Fibroblast of peridontal ligament (primary cell): ENCODE data around the gene COL9A3.

Experiments
- DNase-seq: peaks from one replicate; pipeline ENCODE4 v3.0.0-alpha.2; 2010; ENCODE audit errors: extremely low read depth

COL9A3 gene

DNA sequence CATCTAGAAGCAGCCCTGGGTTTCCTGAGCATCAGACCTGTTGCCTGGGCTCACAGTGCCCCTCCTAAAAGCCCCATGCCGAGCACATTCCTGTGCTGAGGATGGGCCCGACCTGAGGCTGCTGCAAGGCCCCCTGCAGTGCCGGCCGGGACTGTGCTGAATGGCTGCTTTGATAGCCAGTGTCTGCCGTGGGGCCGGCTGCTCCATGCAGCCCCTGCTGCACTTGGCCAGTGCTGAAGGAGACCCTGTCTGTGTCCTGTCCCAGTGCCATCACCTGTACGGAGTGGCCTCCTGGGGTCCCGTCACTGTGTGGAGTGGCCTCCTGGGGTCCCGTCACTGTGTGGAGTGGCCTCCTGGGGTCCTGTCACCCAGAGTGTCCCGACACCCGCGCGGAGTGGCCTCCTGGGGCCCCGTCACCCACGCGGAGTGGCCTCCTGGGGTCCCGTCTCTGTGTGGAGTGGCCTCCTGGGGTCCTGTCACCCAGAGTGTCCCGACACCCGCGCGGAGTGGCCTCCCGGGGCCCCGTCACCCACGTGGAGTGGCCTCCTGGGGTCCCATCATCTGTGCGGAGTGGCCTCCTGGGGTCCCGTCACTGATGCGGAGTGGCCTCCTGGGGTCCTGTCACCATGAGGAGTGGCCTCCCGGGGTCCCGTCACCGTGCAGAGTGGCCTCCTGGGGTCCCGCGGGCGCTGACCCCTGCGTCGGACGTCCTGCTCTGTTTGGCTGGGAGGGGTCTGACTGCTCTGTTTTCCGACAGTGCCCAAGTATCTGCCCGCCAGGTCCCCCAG is 7.0 kb downstream of the COL9A3 start:
- no peak for DNase-seq

DNA sequence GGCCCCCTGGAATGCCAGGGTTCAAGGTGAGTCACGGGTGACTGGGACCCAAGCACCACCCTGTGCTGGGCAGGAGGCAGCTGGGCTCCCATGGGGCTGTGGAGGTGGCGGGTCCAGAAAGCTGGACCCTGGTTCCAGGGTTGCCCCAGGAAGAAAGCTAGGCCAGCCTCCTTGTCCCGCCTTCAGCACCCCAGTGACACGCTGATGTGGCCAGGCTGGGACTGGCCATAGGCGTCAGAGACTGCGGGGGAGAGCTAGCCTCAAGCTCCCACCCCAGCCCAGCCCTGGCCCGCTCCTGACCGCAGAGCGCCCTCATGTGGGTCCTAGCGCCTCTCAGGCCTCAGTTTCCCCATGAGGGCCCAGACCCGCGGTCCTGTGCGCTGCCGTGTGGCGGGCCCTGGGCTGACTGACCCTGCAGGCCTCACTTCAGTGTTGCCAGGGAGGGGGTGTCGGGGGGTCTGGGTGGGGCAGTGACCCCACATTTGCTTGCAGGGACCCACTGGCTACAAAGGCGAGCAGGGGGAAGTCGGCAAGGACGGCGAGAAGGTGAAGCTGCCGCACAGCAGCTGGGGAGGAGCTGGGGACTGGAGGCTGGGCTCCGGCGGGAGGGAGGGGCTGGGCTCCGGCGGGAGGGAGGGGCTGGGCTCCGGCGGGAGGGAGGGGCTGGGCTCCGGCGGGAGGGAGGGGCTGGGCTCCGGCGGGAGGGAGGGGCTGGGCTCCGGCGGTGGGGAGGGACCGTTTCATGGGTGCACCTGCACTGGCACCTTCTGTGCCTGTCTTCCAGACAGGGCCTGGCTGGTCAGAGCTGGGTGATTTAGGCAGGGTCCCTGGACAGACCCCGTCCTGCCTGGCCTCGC is 7.9 kb downstream of the COL9A3 start:
- no peak for DNase-seq

DNA sequence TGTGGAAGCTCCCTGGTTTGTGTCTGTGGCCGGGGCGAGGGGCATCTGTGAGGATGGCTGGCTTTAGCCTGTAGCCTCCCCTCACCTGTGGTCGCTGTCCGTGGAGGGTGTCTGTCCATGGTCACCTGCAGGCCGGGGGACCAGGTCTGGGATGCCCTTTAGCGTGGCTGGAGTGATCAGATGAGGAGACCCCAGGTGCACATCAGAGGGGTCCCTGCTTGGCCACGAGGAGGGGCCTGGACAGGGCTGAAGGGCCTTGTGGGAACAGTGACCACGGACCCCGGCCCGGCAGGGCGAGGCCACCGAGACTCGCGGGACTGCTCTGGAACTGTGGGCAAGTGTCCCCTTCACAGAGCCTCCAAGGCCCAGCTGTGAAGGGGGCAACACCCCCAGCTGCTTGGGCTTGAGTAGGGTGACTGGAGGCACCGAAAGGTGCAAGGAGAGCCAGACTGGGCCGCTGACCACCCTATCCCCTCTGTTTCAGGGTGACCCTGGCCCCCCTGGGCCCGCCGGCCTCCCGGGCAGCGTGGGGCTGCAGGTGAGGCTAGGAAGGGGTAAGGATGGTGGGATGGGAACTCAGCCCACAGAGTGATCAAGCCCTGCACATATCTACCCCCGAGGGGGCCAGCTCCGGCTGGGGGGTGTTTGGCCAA is 8.6 kb downstream of the COL9A3 start:
- DNase-seq = no peak

GRCh38 chr20:62825986-62826645 is 9.3 kb downstream of the COL9A3 start:
- no peak for DNase-seq

DNA sequence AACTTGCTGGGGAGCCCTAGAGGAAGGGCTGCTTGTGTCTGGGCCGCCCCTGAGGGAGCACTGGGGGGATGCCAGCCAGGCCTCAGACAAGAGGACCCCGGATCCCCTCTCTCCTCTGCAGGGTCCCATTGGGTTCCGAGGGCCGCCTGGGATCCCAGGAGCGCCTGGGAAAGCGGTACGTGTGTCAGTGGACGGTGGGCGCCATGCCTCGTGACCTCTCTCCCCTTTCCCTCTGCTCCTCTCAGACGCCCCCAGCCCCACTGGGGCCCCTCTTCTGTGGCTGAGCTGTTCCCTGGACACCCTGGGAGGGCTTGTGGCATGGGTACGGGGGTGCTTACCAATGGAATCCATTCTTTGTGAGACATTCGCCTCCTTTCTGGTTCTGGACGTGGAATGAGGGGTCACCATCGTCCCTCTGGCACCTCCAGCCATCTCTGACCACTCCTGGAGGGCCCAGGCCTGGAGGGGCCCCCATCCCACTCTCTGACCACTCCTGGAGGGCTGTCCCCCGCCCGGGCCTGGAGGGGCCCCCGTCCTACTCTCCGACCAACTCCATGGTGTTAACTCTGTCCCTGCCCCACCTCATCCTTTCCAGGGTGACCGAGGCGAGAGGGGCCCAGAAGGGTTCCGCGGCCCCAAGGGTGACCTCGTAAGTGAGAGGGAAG is 9.9 kb downstream of the COL9A3 start:
- no peak for DNase-seq

GRCh38 chr20:62827311-62828038 is 10.6 kb downstream of the COL9A3 start:
- no peak for DNase-seq

- DNase-seq = no peak
These were observed 11.2 kb downstream of the COL9A3 start for GRCh38 chr20:62828051-62828450.

DNA sequence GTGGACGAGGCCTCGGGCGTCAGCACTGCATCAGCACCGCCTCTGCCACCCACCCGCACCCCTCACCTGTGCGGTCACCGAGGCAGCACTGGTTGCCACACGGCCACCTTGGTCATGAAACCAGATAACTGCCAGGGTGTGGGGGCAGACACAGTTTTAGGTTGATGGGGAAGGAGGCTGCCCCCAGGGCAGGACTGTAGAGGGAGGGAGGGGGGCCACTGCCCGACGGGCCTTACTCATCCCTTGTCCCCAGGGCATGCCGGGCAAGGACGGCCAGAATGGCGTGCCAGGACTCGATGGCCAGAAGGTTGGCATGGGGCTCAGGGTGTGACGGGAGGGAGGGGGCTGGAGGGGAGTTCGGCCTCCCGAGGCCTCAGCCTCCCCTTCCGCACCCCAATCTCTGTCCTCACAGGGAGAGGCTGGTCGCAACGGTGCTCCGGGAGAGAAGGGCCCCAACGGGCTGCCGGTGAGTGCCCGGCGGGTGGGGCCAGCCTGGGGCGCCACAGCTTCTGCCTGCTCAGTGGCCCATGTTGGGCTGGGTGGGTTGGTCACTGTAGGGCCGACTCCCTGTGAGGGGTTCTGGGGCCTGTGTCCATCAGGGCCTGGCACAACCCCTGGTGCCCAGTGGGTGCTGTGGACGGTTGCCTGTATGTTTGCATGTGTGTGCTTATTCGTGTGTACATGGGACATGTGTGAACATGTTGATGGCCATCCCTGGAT is 11.8 kb downstream of the COL9A3 start:
- DNase-seq = no peak

GRCh38 chr20:62829231-62830230 is 12.7 kb downstream of the COL9A3 start:
- DNase-seq = no peak

- DNase-seq = no peak
These were observed 13.4 kb downstream of the COL9A3 start for GRCh38 chr20:62830251-62830650.

DNA sequence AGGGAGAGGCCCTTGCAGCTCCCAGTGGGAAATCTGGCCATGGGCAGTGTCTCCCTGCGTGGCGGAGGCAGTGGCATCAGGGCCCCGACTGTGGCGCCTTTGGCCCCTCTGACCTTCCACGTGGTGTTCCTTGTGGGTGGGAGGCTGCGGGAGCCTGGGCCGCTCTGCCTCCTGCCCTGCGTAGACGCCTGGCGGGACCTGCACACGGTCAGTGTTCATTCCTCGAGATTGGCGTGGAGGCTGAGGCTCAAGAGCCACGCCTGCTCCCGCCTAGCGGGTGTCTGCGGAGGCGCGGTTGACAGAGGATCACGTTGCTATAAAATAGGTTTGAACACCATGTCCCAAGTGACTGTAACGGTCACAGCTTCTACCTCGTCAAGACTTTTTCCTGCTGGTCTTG is 14.0 kb downstream of the COL9A3 start:
- DNase-seq = no peak

- DNase-seq = no peak
These were observed 14.5 kb downstream of the COL9A3 start for GRCh38 chr20:62831361-62831788.

- no peak for DNase-seq
These were observed 15.0 kb downstream of the COL9A3 start for GRCh38 chr20:62831854-62832211.

GRCh38 chr20:62832212-62832922 is 15.5 kb downstream of the COL9A3 start:
- no peak for DNase-seq

DNA sequence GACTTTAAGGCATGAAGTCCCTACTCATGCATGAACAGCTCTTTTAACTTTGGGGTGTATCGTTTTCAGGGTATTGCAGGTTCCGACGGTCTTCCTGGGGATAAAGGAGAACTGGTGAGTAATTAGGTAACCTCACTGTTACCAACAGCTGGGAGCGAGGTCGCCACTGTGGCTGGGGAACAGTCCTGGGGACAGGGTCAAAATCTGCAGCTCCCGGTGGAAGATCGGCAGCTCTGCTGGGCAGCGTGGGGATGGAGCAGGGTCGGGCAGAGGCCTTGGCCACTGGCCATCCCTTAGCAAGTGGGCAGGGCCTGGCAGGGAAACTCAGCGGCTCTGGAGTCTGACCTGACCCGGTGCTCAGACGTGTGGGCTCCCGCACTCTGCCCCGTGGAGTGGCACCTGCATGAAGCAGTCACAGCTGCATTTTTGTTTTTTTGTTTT is 16.1 kb downstream of the COL9A3 start:
- DNase-seq = no peak

DNA sequence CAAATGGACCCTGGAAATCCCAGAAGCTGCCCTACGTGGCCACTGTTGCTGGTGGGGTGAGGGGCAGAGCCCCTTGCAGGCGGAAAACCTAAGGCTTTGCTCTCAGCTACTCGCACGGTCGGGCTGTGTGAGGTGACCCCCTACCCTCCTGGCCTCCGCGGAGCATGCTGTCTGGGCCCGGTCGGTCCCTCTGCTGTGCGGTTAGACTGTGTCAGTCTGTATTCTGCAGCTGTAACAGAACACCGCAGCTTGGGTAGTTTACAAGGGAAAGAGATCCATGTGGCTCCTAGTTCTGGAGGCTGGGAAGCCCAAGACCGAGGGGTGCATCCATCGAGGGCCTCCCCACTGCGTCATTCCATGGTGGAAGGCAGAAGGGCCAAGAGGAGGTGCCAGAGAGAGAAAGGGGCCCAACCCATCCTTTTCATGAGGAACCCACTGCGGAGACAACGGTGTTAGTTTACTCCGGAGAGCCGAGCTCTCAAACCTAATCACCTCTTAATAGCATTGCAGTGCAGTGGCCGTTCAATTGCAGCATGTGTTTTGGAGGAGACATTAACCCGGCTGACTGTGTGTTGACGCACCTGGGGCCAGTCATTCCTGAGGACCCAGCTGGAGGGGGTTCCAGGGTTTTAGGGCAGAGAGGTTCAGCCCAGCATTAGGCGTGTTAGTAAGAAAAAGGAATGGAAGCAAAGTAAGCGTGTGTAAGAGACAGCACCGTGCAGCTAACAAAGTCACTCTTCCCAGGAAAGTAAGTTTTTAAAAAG is 18.3 kb downstream of the COL9A3 start:
- DNase-seq = no peak
